ENCODE measurements around the gene SYT4. TPM values are rescaled to one million over a fixed set of nuclear protein-coding genes. Genes with fewer than 3 reads are reported as not detected.

SYT4 gene
- total RNA-seq, 2 experiments from 2014 or later: not detected

DNA sequence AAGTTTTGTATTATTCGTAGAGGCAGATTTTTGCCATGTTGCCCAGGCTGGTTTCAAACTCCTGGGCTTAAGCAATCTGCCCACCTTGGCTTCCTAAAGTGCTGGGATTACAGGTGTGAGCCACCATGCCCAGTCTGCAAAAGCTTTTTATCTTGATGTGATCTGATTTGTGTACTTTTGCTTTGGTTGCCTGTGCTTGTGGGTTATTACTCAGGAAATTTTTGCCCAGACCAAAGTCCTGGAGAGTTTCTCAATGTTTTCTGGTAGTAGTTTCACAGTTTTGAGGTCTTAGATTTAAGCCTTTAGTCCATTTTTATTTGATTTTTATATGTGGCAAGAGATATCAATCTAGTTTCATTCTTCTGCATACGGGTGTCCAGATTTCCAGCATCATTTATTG is 42.4 kb downstream of the SYT4 start:
- no peaks in the 10 kb centered on the region for H3K36me3 Mint-ChIP-seq (ENCODE audit: low read depth)
- DNase-seq (no peak), ATAC-seq (no peak)
- intact Hi-C loops (cut with micrococcal nuclease): no loop called here
- H3K9me3 Mint-ChIP-seq: peaks cover 6% of the 10 kb centered on the region
- H3K27me3 Mint-ChIP-seq: no peaks in the 10 kb centered on the region
- CTCF ChIA-PET: no interaction called here
- POLR2A ChIA-PET: no interaction called here
- H3K27ac Mint-ChIP-seq: no peak overlapping the region
- no peak overlapping the region for H3K4me3 Mint-ChIP-seq
- TF ChIP-seq, protein P1, sequence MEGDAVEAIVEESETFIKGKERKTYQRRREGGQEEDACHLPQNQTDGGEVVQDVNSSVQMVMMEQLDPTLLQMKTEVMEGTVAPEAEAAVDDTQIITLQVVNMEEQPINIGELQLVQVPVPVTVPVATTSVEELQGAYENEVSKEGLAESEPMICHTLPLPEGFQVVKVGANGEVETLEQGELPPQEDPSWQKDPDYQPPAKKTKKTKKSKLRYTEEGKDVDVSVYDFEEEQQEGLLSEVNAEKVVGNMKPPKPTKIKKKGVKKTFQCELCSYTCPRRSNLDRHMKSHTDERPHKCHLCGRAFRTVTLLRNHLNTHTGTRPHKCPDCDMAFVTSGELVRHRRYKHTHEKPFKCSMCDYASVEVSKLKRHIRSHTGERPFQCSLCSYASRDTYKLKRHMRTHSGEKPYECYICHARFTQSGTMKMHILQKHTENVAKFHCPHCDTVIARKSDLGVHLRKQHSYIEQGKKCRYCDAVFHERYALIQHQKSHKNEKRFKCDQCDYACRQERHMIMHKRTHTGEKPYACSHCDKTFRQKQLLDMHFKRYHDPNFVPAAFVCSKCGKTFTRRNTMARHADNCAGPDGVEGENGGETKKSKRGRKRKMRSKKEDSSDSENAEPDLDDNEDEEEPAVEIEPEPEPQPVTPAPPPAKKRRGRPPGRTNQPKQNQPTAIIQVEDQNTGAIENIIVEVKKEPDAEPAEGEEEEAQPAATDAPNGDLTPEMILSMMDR (IDR thresholded peaks at IDR 0.05): no peak
- no peaks in the 10 kb centered on the region for H3K4me1 Mint-ChIP-seq (ENCODE audit: low read depth)

DNA sequence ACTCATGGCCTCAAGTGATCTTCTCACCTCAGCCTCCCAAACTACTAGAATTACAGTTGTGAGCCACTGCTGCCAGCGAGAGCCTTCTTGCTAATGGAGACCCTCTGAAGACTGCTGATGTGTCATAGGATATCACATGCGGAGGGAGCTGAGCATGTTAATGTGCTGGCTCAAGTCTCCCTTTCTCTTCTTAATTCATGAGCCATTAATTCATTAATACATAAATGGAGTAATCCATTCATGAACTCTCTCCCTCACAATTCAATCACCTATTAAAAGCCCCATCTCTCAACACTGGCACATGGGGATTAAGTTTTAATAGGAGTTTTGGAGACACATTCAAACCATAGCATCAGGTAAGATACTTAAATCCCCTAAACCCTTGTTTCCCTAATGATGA is 54.8 kb downstream of the SYT4 start:
- TF ChIP-seq, protein P1 (IDR thresholded peaks at IDR 0.05): no peak
- no peaks in the 10 kb centered on the region for H3K4me1 Mint-ChIP-seq (ENCODE audit: low read depth)
- no peaks in the 10 kb centered on the region for H3K36me3 Mint-ChIP-seq (ENCODE audit: low read depth)
- no peak for ATAC-seq
- ChIA-PET POLR2A (no interaction called here), CTCF (no interaction called here)
- intact Hi-C loops (cut with micrococcal nuclease): no loop called here
- no peak overlapping the region for H3K4me3 Mint-ChIP-seq
- DNase-seq: no peak
- H3K9me3 Mint-ChIP-seq: no peaks in the 10 kb centered on the region
- no peaks in the 10 kb centered on the region for H3K27me3 Mint-ChIP-seq
- H3K27ac Mint-ChIP-seq: no peak overlapping the region

DNA sequence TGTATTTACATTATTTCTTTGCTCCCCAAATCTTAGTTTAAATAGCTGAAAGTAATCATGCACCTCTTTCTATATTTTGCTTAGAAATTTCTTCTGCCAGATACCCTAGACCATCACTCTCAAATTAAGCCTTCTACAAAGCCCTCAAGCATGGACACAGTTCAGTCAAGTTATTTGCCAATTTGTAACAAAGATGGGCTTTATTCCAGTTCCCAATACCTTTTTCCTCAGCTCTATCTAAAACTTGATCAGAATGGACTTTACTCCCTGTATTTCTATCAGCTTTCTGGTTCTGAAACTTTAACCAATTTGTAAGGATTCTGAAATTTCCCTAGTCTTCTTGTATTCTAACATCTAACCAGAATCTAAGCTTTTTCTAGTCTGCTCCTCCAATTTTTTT is 56.6 kb downstream of the SYT4 start:
- DNase-seq (no peak), ATAC-seq (no peak)
- intact Hi-C loops (cut with micrococcal nuclease): no loop called here
- no peaks in the 10 kb centered on the region for H3K36me3 Mint-ChIP-seq (ENCODE audit: low read depth)
- TF ChIP-seq, protein P1 (IDR thresholded peaks at IDR 0.05): no peak
- no peaks in the 10 kb centered on the region for H3K4me1 Mint-ChIP-seq (ENCODE audit: low read depth)
- no peak overlapping the region for H3K4me3 Mint-ChIP-seq
- no peaks in the 10 kb centered on the region for H3K27me3 Mint-ChIP-seq
- peaks cover 2% of the 10 kb centered on the region for H3K9me3 Mint-ChIP-seq
- ChIA-PET CTCF (no interaction called here), POLR2A (no interaction called here)
- H3K27ac Mint-ChIP-seq: no peak overlapping the region

Other genes with a start within 250 kb of the SYT4 start
- not detected for gene RIT2, start 161.8 kb downstream of the SYT4 start, total RNA-seq